ENCODE measurements around the gene NEK11. TPM values are rescaled to one million over a fixed set of nuclear protein-coding genes. Genes with fewer than 3 reads are reported as not detected.
A peak's percentile ranks its signal among the peaks of the same experiment; 100 is the strongest.

Gene NEK11
- total RNA-seq, 6 experiments from 2014 or later = 2.5 to 4.0 (median 3.1) TPM

DNA sequence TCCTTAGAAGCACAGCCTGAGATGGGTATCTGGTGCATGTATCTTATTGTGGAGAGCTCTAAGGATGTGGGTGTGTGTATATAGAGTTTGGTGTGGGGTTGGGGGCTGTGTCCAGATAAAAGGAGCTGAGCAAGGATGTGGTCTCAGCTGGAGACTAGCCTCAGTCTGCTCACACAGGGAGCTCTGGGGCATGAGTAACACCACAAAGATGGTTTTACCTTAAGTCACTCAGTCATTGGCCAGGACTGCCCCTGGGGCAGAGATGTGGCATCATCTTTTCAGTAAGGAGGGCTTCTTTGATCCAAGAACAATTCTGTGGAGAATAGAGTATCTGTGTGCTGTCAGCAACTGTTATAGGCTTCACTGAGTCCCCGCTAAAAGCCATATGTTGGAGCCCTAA is 191.5 kb downstream of the NEK11 start:
- Mint-ChIP-seq H3K27ac (peak overlapping the region; percentile 89), H3K9me3 (no peaks in the 10 kb centered on the region), H3K36me3 (ENCODE audit: low read depth) (no peaks in the 10 kb centered on the region; the same call in 1 of the 2 replicates), H3K4me1 (ENCODE audit: low read depth) (peaks cover 45% of the 10 kb centered on the region), H3K4me3 (peak overlapping the region; percentile 42; the same call in 1 of the 2 replicates), H3K27me3 (ENCODE audit: insufficient read depth) (no peaks in the 10 kb centered on the region; the same call in 1 of the 2 replicates)
- peak; percentile 36 for DNase-seq
- no peak for TF ChIP-seq CTCF (IDR thresholded peaks at IDR 0.05)

DNA sequence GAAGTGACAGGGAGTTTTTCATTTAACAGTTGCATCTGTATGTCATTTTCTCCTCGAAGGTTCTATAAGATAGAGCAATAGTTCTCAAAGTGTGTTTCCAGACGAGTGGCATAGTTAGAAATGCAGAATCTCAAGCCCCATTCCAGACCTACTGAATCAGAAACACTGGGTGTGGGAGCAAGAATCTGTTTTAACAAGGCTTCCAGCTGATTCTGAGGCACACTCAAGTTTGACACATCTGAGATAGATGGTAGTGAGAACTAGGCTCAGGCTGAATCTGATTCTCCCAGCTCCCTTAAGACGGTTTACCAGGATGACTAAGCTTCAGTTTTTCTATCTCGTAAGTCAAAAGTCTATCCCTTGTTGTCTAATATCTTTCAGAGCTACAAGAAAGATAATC is 195.1 kb downstream of the NEK11 start:
- Mint-ChIP-seq H3K27me3 (ENCODE audit: insufficient read depth) (no peaks in the 10 kb centered on the region; the same call in 1 of the 2 replicates), H3K36me3 (ENCODE audit: low read depth) (no peaks in the 10 kb centered on the region), H3K9me3 (no peaks in the 10 kb centered on the region), H3K4me1 (ENCODE audit: low read depth) (peaks cover 41% of the 10 kb centered on the region), H3K27ac (peak overlapping the region; percentile 66), H3K4me3 (peak overlapping the region; percentile 42)
- peak; percentile 84 for DNase-seq
- TF ChIP-seq CTCF (IDR thresholded peaks at IDR 0.05) = no peak

- no peak for TF ChIP-seq CTCF (IDR thresholded peaks at IDR 0.05)
- Mint-ChIP-seq H3K9me3 (no peaks in the 10 kb centered on the region), H3K4me3 (no peak overlapping the region), H3K4me1 (ENCODE audit: low read depth) (peaks cover 33% of the 10 kb centered on the region), H3K36me3 (ENCODE audit: low read depth) (no peaks in the 10 kb centered on the region), H3K27ac (no peak overlapping the region), H3K27me3 (ENCODE audit: insufficient read depth) (no peaks in the 10 kb centered on the region; the same call in 1 of the 2 replicates)
- DNase-seq = no peak
Measured at GRCh38 chr3:131222599-131222998, 195.9 kb downstream of the NEK11 start.

- no peaks in the 10 kb centered on the region for H3K9me3 Mint-ChIP-seq
Measured at GRCh38 chr3:131223373-131224289, 197.0 kb downstream of the NEK11 start.

More at GRCh38 chr3:131223373-131224289, 197.0 kb downstream of the NEK11 start:
- no peak overlapping the region for H3K27ac Mint-ChIP-seq
- H3K27me3 Mint-ChIP-seq (ENCODE audit: insufficient read depth) = no peaks in the 10 kb centered on the region
- TF ChIP-seq CTCF (IDR thresholded peaks at IDR 0.05) = no peak
- H3K36me3 Mint-ChIP-seq (ENCODE audit: low read depth) = no peaks in the 10 kb centered on the region
- peaks cover 22% of the 10 kb centered on the region for H3K4me1 Mint-ChIP-seq (ENCODE audit: low read depth)
- DNase-seq = no peak
- no peak overlapping the region for H3K4me3 Mint-ChIP-seq

Data from HFFc6 (cell line).